ENCODE results near the gene CRABP1.

DNA sequence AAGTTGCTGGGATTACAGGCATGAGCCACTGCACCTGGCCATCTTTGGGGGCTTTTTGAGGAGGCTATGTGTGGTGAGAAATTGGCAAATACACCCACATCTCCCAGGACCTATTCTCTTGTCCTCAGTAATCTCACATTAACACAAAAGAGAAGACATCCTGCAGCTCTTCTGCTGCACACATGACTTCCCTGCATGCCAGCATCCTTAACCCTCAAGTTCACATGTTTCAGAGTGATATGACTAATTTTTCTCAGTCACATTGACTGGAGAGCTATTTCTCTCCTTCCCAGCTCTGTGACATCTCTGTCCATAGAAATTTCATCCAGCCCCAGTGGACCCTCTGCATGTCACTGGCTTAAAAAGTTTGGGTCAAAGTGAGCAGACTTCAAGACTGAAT is 38.8 kb upstream of the CRABP1 start:
- no peak for TF ChIP-seq POLR2A (IDR thresholded peaks at IDR 0.05; ENCODE audit: low read length)
- TF ChIP-seq GATA1 (IDR thresholded peaks at IDR 0.05; ENCODE audit: low read depth, low read length), result no peak

Measured in erythroblast (primary cell).